KOPT-K1 (cell line): ENCODE measurements around the gene HIF1A.

Experiments
- H3K27ac ChIP-seq: fragments of 200-600 bp; sonication (generic); 2 replicates; pipeline ENCODE4 v1.5.1; 2016; ENCODE audit warnings: antibody characterized with exemption, mild to moderate bottlenecking, low read depth, low read length; ENCODE audit not compliant: poor library complexity, severe bottlenecking
- H3K36me3 ChIP-seq: fragments of 200-600 bp; sonication (generic); 2 replicates; pipeline ENCODE4 v1.5.1; 2017; ENCODE audit warnings: antibody characterized with exemption, mild to moderate bottlenecking, low read length, moderate library complexity; ENCODE audit not compliant: insufficient read depth
- H3K9me3 ChIP-seq: fragments of 200-600 bp; sonication (generic); 2 replicates; pipeline ENCODE4 v1.5.1; 2017; ENCODE audit warnings: antibody characterized with exemption, low read length, mild to moderate bottlenecking; ENCODE audit not compliant: insufficient read depth, poor library complexity, severe bottlenecking

The HIF1A gene

DNA sequence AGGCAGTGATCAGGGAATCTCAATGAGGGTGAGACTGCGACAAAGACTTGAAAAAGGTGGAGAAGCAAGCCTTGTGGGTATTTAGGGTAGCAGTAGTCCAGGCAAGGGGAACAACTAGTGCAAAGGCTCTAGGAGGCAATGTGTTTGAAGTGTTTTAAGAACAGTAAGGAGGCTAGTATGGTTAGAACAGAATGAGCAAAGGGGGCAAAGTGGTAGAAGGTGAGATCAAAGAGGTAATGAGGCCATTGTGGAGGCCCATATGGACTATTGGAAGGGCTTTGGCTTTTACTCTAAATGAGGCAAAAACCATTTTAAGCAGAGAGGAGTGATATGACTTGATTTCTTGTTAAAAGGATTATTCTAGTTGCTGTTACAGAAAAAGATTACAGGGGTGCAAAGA, 16.8 kb downstream of the HIF1A start:
- no peaks in the 10 kb centered on the region for H3K9me3 ChIP-seq
- H3K36me3 ChIP-seq = no peaks in the 10 kb centered on the region
- no peak overlapping the region for H3K27ac ChIP-seq

DNA sequence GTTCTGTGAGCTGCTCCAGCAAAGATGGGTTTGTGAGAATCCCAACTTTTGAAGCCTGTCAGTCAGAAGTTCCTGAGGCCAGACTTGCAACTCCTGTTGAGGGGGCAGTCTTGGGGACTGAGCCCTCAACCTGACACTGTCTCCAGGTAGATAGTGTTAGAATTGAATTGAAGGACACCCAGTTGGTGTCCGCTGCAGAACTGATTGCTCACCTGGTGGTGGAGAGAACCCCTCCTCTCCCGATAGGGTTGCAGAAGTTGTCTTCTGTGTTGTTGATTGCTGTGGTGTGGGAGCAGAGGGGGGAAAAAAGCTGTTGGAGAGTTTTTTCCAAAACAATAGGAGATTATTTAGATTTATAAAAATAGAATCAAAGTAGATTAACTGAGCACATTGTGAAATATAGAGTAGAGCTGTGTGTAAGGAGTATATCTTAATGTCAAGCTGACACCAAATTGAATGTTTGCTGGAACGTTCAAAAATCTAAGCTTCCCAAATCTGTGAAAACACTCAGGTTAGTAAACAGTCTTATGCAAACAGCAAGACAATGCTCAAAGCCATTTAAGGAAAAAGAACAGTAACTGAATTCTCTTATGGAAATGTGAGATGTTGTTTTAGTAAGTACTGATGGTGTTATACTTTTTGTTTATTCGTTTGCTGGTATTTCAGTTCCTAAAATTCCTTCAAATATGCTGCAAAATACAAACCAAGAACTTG, 18.6 kb downstream of the HIF1A start:
- H3K27ac ChIP-seq = no peak overlapping the region
- H3K36me3 ChIP-seq = no peaks in the 10 kb centered on the region
- no peaks in the 10 kb centered on the region for H3K9me3 ChIP-seq

DNA sequence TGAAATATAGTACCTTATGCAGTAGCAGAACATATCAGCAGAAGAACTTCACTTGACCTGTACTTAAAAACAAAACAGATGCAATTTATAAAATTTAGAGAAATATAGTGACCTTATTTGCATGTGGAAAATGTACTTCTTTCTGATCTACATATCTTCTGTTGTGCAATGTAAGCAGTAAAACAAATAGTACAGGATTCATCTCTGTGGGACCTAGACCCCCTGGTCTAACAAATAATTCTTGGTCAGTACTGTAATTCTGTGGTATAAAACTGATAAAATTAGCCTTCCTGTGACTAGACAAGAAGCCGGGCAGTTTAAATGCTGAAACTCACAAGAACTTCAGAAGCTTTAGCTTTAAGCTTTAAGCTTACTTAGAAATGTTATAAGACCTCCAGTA, 21.6 kb downstream of the HIF1A start:
- no peak overlapping the region for H3K27ac ChIP-seq
- H3K36me3 ChIP-seq = peaks cover 14% of the 10 kb centered on the region

DNA sequence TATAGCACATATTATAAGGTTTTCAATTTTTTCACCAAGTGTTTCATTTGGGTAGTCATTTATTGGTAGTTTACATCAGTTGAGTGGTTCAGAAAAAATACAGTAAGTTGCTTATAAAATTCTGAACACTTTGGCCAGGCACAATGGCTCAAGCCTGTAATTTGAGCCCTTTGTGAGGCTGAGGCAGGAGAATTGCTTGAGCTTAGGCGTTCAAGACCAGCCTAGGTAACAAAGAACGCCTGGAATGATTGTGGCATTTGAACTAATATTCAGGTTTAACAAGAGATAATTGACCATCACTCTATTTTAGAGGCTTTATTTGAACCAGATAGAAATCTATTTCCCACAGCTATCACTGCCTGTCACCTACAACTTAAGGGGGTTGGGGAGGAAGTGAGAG, 22.7 kb downstream of the HIF1A start:
- Histone ChIP-seq H3K36me3 (peaks cover 24% of the 10 kb centered on the region), H3K27ac (no peak overlapping the region), H3K9me3 (no peaks in the 10 kb centered on the region)

More for the DNA sequence above, 21.6 kb downstream of the HIF1A start:
- H3K9me3 ChIP-seq = no peaks in the 10 kb centered on the region

DNA sequence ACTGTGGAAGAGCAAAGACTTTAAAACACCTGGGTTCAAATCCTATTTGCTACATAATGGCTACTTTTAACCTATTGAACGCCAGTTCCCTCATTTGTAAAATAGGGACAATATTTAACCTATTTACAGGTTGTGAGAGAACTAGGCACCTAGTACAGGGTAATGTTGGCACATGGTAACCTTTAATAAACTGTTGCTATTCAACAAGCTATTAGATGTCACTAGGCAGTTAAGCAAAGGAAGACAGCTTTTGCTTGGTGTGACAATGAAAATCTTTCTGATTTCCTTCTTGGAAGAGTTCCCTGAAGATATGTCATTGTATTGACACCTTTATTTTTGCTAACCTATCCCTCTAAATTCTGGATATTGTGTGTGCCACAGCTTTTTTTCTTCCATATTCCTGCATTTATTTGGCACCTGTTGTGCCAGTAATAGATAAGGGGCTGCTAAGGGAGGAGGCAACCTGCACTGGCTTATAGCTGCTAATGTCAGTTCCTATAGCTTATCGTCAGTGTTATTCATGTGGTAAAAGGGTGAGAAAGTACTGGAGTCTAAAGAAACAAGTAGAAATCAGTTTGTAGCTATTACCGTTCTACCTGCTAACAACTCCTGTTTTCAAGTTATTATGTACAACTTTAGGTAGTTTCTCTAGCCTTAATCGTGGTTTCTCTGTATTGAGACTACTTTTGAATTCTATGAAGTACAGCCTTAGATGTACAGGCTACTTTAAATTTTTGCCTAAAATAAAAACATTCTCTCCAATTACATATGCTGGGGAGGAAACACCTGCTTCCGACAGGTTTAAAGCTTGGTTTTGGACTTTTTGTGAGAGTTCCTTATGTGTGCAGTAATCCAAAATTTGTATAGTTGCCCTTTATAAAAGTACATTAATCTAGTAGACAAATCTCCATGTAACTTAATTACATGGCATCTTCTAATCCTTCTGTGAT, 24.3 kb downstream of the HIF1A start:
- no peaks in the 10 kb centered on the region for H3K9me3 ChIP-seq
- peaks cover 39% of the 10 kb centered on the region for H3K36me3 ChIP-seq
- H3K27ac ChIP-seq = peak overlapping the region; percentile 33

DNA sequence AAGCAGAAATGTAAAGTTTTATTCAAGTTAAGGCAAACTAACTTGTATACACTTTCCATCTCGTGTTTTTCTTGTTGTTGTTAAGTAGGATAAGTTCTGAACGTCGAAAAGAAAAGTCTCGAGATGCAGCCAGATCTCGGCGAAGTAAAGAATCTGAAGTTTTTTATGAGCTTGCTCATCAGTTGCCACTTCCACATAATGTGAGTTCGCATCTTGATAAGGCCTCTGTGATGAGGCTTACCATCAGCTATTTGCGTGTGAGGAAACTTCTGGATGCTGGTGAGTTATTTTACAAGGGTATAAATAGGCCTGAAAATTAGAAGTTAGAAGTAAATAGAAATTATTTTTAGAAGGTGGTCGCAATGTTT, 25.0 kb downstream of the HIF1A start:
- peaks cover 46% of the 10 kb centered on the region for H3K36me3 ChIP-seq
- H3K27ac ChIP-seq = no peak overlapping the region
- no peaks in the 10 kb centered on the region for H3K9me3 ChIP-seq

DNA sequence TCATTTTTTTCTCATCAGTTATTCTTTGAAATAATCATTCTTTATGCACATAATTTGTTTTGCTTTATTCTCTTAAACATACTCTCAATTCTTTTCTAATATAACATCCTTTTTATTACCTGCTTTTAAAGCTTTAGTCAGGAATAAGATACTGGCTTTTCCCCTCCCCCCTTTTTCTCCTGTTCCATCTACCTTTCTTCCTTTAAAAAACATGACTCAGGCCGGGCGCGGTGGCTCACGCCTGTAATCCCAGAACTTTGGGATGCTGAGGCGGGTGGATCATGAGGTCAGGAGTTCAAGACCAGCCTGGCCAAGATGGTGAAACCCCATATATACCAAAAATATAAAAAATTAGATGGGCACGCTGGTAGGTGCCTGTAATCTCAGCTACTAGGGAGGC, 25.4 kb downstream of the HIF1A start:
- peaks cover 50% of the 10 kb centered on the region for H3K36me3 ChIP-seq
- no peaks in the 10 kb centered on the region for H3K9me3 ChIP-seq
- no peak overlapping the region for H3K27ac ChIP-seq

DNA sequence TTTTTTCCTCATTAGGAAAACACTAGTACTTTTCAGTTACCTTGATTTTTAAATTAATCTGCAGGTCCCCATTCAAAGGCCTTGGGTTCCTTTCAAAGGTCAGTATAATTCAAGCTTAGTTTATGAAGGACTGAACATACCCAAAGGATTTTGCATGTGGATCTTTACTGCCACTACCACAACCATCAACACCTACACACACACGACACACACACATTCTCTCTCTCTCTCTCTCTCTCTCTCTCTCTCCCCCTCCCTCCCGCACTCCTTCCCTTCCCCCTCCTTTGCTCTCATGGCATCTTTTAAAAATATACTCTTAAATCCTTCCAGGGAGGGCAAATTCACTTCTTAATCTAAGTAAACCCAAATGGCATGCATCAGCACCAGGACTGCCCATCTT, 28.8 kb downstream of the HIF1A start:
- H3K27ac ChIP-seq = no peak overlapping the region
- peaks cover 84% of the 10 kb centered on the region for H3K36me3 ChIP-seq
- no peaks in the 10 kb centered on the region for H3K9me3 ChIP-seq

DNA sequence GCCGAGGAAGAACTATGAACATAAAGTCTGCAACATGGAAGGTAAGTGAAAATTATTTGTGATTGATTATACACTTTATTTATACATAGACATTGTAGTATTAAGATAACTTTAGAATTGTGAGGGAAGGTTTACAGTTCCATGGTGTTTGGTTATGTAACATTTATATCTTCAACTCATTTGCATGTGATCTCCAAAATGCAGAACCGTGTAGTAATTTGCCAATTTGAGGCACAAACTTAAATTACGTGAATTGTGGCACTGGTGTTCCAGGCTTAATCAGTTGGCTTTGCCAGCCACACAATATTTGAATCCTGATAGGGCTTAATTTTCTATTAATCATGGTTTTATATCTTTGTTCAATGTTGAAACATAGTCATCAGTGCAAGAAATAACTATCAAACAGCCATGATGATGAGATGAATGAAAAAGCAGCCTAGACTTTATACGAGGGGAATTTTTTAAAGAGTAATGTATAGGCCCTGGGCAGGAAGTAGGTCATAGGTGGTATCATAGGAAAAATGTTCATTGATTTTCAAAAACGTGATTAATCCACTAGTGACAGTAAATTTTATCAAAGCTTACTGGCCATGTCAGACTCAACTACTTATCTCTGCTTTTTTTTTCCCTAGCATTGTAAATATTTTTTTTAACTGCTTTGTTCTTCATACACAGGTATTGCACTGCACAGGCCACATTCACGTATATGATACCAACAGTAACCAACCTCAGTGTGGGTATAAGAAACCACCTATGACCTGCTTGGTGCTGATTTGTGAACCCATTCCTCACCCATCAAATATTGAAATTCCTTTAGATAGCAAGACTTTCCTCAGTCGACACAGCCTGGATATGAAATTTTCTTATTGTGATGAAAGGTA, 31.7 kb downstream of the HIF1A start:
- Histone ChIP-seq H3K36me3 (peaks cover 99% of the 10 kb centered on the region), H3K27ac (no peak overlapping the region), H3K9me3 (no peaks in the 10 kb centered on the region)

DNA sequence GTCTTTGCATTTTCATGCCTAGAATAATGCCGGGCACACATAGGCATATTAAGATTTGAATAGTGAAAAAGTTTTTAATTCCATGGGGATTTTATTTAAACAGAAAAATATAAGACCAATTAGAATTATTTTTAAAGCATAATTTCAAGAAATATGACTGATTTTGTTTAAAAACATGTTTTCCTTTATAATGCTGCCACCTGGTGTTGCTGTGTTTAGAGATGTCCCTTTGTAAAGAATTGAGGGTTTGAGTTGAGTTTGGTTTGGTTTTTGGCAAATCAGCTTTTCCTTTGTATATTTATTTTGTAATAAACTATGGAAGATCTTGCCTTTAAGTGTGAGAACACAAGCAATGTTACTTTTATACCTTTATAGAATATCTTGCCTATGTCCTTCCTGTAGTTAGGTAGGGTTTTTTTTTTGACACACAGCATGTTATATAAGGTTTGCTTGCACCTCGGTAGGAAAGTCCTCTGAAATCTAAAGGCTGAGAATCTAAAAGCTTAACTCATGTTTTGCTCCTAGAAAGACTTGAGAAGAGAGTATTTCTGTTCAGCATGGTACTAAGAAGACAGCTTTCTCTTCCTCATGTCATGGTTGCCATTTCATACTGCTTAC, 35.6 kb downstream of the HIF1A start:
- Histone ChIP-seq H3K36me3 (peaks cover 100% of the 10 kb centered on the region), H3K9me3 (no peaks in the 10 kb centered on the region), H3K27ac (no peak overlapping the region)

DNA sequence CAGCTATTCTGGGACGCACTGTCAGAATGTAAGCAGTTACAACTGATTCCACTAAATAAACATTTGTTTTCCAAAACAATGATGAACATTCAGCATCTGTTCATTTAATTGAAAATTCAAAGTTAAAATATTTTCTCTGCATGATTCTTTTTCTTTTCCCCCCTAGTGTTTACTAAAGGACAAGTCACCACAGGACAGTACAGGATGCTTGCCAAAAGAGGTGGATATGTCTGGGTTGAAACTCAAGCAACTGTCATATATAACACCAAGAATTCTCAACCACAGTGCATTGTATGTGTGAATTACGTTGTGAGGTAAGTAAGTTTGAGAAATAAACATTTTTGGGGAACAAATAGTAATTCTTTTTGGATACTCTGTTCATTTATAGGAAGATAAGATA, 38.7 kb downstream of the HIF1A start:
- H3K36me3 ChIP-seq = peaks cover 100% of the 10 kb centered on the region
- H3K9me3 ChIP-seq = no peaks in the 10 kb centered on the region
- H3K27ac ChIP-seq = no peak overlapping the region

DNA sequence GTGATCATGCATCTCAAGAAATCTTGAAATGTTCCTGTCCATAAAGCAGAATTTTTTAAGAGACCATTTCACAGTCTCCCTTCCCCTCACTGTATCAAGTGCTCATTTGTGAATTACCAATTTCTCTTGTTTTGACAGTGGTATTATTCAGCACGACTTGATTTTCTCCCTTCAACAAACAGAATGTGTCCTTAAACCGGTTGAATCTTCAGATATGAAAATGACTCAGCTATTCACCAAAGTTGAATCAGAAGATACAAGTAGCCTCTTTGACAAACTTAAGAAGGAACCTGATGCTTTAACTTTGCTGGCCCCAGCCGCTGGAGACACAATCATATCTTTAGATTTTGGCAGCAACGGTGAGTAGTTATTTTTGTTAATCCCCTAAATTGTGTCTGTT, 41.4 kb downstream of the HIF1A start:
- H3K27ac ChIP-seq = no peak overlapping the region
- peaks cover 100% of the 10 kb centered on the region for H3K36me3 ChIP-seq
- no peaks in the 10 kb centered on the region for H3K9me3 ChIP-seq

DNA sequence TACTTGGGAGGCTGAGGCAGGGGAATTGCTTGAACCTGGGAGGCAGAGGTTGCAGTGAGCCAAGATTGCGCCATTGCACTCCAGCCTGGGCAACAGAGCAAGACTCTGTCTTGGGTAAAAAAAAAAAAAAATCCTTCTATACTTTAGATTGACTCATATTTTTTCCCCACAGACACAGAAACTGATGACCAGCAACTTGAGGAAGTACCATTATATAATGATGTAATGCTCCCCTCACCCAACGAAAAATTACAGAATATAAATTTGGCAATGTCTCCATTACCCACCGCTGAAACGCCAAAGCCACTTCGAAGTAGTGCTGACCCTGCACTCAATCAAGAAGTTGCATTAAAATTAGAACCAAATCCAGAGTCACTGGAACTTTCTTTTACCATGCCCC, 42.6 kb downstream of the HIF1A start:
- Histone ChIP-seq H3K36me3 (peaks cover 100% of the 10 kb centered on the region), H3K27ac (no peak overlapping the region)

DNA sequence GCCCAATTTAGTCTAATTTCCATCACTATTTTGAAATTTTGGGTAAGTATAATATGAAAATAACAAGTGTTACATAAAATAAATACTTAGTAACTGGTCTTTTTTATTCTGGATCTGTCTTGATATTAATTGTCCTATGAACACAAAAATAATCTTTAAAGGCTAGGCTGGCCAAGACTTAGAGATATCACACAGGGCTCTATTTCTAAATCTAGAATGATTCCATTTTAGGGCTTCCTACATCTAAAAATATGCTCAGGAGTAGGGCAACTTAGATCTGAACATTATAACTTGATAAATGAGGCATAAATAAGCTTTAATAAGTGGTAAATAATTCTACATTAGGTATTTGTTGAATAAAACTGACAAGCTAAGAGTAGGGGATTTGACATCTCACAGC, 43.8 kb downstream of the HIF1A start:
- peaks cover 100% of the 10 kb centered on the region for H3K36me3 ChIP-seq
- H3K9me3 ChIP-seq = no peaks in the 10 kb centered on the region
- no peak overlapping the region for H3K27ac ChIP-seq

More for the DNA sequence above, 42.6 kb downstream of the HIF1A start:
- H3K9me3 ChIP-seq = no peaks in the 10 kb centered on the region
